Measurements from ENCODE around the gene PXYLP1.
"Not testable (repeated sequence)": the region's sequence is repeated elsewhere in the genome, so short reads cannot be mapped to it uniquely, and the experiment has no call there.

PXYLP1 gene

GRCh38 chr3:141274411-141275031 lies 42.9 kb downstream of the PXYLP1 start:
- no peak for DNase-seq

DNA sequence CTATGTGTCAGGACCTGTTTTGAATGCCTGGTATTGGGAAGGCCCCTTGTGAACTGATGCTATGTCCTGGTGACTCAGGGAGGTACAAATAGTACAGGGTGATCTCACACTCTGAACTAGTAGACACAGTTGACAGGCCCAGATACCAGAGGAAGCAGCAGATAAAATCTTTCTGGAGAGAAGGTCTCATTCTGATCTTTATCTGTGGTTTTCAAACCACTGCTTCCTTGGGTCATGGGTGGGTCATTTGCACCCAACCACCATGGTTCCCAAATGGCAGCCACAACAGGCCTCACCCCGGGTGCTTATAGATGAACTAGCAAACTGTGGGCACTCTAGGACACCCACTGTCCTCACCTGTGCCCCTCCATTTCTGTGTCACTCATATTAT lies 43.4 kb downstream of the PXYLP1 start:
- no peak for DNase-seq

- DNase-seq: no peak
Observed at GRCh38 chr3:141275511-141275910, 43.9 kb downstream of the PXYLP1 start.

DNA sequence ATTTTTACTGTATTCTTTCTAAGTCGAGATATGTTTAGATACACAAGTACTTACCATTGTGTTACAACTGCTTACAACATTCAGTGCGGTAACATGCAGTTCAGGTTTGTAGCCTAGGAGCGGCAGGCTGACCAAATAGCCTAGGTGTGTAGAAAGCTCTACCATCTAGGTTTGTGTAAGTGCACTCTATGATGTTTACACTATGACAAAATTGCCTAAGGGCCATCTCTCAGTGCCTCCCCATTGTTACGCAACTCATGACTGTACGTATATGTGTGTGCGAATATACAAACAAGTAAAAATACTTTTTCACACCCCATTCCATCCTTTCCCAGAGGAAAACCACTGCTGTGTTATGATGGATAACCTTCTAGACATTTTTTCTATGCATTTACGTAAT lies 44.3 kb downstream of the PXYLP1 start:
- no peak for DNase-seq

DNA sequence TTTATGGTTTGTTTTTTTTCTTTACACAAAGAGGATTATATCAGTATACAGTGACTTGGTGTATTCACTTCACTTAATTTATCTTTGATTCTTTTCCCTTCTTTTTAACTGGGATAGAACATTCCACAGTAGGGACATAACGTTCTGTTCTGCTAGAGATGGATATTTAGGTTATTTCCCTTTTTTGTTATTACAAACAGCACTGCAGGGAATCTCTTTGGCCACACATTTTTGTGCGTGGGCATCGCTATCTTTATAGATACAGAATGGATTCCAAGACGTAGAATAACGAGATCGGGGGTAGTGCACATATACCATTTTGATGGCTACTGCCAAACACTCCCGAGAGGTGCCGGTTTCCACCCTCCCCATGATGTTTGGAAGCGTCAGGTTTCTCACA lies 44.8 kb downstream of the PXYLP1 start:
- DNase-seq: no peak

DNA sequence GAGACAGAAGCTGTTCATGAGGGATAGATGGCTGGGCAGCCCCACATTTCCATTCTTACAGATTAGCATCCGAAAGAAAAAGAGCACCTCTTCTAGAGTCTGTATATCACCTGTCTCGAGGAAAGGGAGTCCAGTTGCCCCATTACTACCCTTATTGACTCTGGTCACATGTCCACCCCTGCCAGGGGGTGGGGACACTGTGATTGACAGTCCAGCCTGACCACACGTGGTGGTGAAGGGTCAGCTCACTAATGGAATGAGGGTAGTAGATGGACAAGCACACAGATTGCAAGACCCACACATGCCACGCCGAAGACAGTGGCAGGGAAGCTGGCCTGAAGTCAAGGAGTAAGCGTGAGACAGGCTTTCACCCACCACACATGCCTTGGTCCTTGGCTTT lies 45.8 kb downstream of the PXYLP1 start:
- DNase-seq: no peak

DNA sequence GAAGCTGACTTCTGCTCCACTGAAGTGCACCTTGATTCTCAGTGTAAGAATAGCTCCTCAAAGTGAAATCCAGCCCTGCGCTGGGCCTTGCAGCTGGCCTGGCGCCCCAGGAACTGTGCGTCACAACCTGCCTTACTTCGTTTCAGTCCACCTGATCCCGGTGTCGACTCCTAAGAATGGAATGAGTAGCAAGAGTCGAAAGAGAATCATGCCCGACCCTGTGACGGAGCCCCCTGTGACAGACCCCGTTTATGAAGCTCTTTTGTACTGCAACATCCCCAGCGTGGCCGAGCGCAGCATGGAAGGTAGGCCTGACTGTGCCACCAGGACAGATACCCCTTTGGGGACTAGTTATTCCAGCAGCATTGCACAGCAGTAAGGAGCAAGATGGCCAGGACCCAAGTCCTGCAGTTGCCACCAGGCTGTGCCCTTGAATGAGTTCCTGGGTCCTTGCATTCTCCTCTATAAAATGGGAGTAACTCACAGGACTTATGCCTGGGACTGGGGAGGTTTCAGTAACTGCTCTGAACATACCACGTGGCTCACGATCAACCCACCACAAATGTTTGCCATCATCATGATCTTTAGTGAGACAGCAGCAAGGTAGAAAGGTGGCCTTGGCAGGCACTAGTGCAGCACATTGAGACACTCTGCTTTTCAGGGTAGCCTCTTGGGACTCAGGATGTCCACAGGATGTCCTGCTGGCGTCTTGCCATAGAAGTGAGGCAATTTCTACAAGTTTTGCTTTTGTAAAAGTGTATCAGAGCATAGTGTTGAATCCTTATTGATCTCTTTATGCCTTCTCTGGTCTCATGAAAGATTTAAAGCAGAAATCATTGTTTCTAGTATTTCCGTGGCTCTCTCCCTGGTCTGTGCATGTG lies 46.8 kb downstream of the PXYLP1 start:
- DNase-seq: no peak

DNA sequence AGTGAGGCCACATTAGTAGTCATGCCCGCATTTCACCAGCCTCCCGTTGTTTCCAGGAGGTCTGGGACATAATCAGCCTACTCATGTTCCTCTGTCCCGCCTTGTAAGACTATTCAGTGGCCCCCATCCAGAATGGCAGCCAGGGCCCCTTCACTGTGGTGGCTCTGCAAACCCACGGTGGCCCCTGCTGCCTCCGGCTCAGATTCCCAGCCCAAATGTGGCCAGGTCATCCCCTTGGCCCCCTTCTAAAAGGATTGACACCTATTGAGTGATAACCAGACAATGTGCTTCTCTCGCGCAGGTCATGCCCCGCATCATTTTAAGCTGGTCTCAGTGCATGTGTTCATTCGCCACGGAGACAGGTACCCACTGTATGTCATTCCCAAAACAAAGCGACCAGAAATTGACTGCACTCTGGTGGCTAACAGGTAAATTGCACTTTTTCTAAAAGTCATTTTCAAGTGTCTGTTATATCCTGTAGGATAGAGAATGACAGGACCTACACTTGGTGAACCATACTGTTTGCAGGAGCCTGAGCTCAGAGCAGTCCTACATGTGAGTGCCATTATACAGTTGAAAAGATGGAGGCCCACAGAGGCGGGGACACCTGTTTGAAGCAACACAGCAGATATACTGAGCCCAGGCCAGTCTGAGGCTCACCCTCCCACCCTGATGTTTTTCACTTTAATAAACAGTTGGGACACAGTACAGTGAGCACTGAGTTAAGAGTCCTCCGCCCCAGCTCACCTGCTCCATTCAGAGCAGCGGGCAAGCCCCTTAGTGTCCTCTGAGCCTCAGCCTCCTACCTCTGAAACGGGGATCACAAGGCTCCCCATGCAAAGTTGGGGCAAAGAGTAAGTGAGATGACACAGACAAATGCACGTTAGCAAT lies 47.7 kb downstream of the PXYLP1 start:
- peak; percentile 21 for DNase-seq

- DNase-seq: no peak
Observed at GRCh38 chr3:141280086-141280485, 48.5 kb downstream of the PXYLP1 start.

- no peak for DNase-seq
Observed at GRCh38 chr3:141280690-141281089, 49.1 kb downstream of the PXYLP1 start.

GRCh38 chr3:141285570-141285969 lies 53.9 kb downstream of the PXYLP1 start:
- DNase-seq: no peak

- DNase-seq: no peak
Observed at GRCh38 chr3:141286856-141287255, 55.2 kb downstream of the PXYLP1 start.

- DNase-seq: no peak
Observed at GRCh38 chr3:141287326-141287725, 55.7 kb downstream of the PXYLP1 start.

GRCh38 chr3:141288336-141288990 lies 56.8 kb downstream of the PXYLP1 start:
- no peak for DNase-seq

GRCh38 chr3:141289228-141289772 lies 57.7 kb downstream of the PXYLP1 start:
- no peak for DNase-seq

DNA sequence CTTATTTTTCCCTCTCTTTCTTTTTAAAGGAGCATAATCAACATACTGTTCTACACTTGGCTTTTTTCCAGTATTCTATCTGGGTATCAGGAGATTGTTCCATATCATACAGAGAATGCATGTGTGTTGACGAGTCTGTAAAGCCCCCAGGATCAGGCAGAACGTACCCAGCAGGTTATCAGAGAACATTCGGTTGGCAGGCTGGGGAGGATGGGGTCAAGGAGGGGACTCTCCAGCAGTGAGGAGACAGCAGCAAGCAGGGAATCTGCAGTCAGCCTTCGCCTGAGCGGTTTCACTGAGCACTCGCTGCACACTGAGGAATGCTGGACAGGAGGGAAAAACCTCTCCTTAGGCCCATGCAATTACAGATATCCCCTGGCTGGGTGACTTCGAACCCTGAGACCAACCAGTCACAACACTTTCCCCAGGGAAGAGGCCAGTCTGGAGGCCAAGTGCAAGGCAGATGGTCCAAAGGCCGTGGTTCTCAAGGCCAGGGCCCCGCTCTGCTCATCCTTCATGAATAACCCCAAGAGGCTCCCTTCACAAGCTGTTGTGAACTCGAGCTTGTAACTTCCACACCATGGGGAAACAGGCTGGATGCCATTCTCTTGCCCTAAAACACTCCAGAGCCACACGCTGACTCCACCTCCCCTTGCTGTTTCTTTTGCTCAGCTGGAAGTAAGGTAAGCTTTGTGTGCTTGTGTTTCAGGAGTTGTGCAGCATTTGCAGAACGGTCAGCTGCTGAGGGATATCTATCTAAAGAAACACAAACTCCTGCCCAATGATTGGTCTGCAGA lies 60.1 kb downstream of the PXYLP1 start:
- DNase-seq: no peak

DNA sequence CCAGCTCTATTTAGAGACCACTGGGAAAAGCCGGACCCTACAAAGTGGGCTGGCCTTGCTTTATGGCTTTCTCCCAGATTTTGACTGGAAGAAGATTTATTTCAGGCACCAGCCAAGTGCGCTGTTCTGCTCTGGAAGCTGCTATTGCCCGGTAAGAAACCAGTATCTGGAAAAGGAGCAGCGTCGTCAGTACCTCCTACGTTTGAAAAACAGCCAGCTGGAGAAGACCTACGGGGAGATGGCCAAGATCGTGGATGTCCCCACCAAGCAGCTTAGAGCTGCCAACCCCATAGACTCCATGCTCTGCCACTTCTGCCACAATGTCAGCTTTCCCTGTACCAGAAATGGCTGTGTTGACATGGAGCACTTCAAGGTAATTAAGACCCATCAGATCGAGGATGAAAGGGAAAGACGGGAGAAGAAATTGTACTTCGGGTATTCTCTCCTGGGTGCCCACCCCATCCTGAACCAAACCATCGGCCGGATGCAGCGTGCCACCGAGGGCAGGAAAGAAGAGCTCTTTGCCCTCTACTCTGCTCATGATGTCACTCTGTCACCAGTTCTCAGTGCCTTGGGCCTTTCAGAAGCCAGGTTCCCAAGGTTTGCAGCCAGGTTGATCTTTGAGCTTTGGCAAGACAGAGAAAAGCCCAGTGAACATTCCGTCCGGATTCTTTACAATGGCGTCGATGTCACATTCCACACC lies 60.9 kb downstream of the PXYLP1 start:
- no peak for DNase-seq

DNA sequence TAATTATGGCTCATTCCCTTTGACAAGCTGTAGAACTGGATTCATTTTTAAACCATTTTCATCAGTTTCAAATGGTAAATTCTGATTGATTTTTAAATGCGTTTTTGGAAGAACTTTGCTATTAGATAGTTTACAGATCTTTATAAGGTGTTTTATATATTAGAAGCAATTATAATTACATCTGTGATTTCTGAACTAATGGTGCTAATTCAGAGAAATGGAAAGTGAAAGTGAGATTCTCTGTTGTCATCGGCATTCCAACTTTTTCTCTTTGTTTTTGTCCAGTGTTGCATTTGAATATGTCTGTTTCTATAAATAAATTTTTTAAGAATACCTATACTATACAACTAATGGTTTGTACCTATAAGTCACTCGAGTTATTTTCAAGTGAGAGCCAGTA lies 62.7 kb downstream of the PXYLP1 start:
- no peak for DNase-seq

GRCh38 chr3:141294848-141295247 lies 63.2 kb downstream of the PXYLP1 start:
- no peak for DNase-seq

DNA sequence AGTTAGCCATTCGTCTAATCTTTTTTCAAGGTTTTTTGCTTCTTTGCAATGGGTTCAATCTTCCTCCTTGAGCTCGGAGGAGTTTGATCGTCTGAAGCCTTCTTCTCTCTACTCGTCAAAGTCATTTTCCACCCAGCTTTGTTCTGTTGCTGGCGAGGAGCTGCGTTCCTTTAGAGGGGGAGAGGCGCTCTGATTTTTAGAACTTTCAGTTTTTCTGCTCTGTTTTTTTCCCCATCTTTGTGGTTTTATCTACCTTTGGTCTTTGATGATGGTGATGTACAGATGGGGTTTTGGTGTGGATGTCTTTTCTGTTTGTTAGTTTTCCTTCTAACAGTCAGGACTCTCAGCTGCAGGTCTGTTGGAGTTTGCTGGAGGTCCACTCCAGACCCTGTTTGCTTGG lies 68.8 kb downstream of the PXYLP1 start:
- not testable (repeated sequence) for DNase-seq

All from DMS 273 treated with DMSO at 0.1 percent for 48 hours (cell line).